OCI-LY1 (cell line): ENCODE data around the gene TSC22D1.

ENCODE experiments used
- EZH2 ChIP-seq: fragments of 200-600 bp; sonication (generic), shearing (Covaris generic); IDR thresholded peaks from 2 replicates; pipeline ENCODE4 v1.8.0; 2017; ENCODE audit warnings: borderline replicate concordance, mixed run types, mild to moderate bottlenecking, antibody characterized with exemption, low read length, moderate library complexity, mixed read lengths
- TF ChIP-seq, protein P1 (sequence below): fragments of 200-600 bp; sonication (generic), shearing (Covaris generic); IDR thresholded peaks from 2 replicates; pipeline ENCODE4 v1.5.1; 2017; ENCODE audit warnings: mild to moderate bottlenecking, antibody characterized with exemption, low read length, moderate library complexity, mixed read lengths

DNA sequence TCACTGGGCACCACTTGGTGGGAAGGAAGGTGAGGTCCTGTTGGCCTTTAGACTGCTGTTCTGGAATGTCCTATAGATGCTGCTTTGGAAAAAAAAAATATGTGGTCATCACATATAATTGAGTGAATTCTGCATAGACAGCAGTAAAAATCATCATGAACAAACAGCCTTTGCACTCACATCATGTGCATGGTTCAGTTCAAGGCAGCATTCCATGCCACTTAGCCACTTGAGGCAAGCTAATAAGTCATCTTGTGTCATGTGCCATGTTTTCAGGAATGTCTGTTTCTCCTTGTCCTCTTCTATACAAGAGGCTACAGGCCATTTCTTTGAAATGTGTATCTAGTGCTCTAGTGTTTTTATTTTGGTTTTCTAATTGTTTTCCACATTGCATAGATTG is 43.9 kb upstream of the TSC22D1 start:
- TF ChIP-seq, protein P1, sequence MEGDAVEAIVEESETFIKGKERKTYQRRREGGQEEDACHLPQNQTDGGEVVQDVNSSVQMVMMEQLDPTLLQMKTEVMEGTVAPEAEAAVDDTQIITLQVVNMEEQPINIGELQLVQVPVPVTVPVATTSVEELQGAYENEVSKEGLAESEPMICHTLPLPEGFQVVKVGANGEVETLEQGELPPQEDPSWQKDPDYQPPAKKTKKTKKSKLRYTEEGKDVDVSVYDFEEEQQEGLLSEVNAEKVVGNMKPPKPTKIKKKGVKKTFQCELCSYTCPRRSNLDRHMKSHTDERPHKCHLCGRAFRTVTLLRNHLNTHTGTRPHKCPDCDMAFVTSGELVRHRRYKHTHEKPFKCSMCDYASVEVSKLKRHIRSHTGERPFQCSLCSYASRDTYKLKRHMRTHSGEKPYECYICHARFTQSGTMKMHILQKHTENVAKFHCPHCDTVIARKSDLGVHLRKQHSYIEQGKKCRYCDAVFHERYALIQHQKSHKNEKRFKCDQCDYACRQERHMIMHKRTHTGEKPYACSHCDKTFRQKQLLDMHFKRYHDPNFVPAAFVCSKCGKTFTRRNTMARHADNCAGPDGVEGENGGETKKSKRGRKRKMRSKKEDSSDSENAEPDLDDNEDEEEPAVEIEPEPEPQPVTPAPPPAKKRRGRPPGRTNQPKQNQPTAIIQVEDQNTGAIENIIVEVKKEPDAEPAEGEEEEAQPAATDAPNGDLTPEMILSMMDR: no peak
- no peak for TF ChIP-seq EZH2
